DMS114 treated with DMSO at 0.1 percent for 48 hours (cell line): ENCODE data around the gene ZNF581.

Experiments used
- DNase-seq: peaks from one replicate; lab custom pipeline; 2025; ENCODE audit not compliant: unreplicated experiment; lab: John Stamatoyannopoulos, UW

ZNF581 gene

DNA sequence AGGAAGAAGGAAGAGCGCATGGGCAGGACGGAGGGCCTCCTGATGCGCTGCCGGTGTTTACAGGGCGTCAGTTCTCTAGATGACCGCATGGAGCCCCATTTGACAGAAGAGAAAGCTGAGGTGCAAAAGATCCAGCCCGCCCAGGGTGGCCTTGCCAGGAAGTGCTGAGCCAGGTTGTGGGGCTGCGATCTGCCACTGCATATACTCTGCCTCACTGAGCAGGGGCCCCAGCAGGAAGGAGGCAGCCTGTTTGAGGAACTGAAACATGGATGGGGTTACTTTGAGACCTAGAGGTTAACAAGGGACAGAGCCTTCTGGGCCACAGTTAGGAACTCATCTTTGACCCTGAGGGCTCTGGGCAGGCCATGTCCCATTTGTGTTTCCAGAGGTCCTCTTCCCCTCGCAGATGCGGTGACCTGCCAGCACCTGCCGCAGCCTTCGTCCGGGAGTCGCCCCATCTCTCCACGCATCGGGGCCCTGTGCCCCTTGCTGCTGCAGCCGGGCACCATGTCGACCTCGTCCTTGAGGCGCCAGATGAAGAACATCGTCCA is 34.7 kb downstream of the ZNF581 start:
- no peak for DNase-seq

DNA sequence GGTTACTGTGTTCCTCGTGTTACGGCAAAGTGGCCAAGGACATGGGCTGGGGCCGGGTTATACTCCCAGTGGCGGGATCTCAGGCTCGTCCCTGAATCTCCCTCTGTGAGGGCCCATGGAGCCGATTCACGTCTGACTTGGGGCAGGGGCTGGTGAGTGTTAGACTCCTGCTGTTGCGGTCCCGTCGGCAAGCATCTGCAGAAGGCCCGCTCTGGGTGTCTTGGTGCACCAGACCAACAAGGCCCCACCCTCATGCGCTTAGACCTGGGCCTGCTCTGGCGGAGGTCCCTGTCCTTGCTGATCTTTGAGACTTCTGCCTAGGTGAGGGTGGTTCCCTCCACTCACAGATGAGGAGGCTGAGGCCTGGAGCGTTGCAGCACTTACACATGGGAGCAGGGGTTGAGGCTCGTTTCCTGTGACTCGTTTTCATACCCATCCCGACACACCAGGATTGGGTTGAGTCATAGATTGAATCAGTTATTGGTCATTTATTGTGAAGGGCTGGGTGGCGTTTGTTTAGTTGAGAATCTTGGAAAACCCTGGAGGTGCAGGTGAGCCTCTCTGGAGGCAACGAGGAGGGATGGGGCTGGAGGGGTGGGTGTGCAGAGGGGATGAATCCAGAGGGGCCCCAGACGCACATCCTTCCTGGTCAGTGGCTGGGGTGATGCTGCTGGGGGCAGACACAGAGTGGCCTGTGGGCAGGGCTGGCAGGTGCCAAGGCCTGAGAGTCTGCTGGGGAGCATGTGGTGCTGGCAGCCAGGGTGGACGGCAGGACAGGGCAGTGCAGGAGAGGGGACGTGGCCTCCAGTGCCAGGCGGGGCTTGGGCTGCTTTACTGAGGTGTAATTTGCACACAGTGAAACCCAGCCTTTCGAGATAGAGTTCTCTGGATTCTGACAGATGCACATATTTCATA is 36.2 kb downstream of the ZNF581 start:
- DNase-seq: no peak

DNA sequence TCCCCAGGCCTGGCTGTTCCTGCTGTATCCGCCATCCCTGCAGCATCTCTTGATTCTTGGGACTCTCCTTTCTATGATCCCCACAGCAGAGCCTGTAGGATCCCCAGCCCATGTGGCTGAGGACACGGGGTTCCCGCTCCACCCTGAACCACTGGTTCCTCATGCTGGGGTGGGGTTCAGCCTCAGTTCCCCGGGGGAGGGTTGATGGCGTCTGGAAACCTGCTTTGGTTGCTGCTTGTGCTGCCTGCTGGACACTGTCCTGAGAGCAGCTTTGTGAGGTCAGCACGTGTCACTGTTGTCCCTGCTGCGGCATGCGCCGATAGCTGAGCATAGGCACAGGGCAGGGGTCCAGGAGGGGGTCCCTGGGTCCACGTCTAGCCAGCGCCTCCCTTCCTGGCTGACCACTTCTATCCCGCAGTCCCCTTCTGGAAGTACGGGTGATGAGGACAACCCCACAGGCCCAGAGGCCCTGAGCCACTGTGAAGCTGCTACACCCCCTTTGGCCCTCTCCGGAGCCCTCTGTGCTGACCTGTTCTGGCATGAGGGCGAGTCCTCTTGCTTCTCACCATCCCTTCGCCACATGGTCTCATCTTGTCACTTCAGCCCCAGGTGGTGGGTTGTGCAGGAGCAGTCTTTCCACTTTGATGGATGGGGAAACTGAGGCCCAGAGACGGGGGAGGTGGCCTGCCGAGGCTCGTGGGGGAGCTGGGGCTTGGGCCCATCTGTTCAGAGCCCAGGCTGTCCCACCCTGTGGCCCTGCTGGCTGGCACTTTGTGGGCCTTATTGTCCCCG is 37.1 kb downstream of the ZNF581 start:
- no peak for DNase-seq

DNA sequence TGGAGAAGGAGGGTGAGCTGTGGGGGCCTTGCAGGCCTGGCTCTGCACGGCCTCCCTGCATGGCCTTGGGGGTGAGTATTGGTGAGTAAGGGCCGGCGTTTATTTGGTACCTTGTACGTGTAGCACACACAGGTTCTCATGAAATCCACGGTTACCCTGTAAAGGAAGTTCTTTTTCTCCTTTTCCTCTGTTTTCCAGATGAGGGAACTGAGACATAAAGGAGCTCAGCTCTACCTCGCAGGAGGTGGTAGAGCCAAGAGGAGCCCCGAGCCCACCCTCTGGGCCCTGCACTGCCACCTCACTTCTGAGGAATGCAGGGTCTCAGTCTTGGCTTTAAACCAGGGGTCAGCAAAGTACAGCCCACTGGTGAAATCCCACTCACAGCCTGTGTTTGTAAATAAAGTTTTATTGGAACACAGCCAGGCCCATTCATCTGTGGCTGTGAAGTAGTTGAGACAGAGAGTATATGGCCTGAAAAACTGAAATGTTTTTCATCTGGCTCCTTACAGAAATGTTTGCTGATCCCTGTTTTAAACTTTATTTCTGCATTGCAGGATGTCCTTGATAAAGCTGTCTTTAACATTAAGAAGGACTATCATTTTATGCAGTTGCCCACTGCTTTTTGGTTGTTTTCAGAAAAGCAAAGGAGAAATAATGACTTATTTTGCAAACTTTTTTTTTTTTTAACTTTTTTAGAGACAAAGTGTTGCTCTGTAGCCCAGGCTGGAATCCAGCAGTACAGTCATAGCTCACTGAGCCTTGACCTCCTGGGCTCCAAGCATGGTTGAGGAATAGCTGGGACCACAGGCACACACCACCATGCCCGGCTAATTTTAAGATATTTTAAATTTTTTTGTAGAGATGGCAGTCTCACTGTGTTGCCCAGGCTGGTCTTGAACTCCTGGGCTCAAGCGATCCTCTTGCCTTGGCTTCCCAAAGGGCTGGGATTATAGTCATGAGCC is 38.0 kb downstream of the ZNF581 start:
- DNase-seq: no peak

DNA sequence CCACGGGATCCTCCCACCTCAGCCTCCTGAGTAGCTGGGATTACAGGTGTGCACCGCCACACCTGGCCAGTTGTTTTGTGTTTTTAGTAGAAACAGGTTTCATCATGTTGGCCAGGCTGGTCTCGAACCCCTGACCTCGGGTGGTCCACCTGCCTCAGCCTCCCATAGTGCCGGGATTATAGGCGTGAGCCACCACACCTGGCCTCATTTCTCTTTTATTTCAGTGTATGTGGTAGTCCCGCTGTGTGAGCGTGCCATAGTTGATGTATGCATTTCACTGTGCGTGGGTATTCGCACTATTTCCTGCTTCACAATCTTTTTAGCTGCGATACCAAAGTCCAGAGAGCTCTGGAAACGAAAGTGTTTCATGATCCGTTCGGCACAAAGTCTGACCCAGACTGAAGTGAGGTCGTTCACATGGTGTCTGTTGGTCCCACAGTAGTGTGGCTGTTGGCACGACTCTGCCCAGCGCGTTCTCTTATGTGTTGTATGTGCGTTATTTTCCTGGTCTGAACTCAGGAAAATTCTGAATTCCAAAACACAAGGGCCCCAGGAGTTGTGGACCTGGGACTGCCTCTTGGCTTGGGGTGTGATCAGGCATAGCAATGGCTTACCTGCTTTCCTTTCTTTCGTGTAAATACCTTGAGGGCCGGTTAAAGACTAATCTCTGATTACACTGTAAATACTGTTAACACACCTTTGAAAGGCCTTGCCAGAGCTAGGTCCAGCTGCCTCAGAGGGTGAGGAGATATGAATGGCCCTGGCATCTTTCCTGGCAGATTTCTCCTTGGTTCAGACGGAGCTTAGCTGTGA is 40.2 kb downstream of the ZNF581 start:
- DNase-seq: no peak

DNA sequence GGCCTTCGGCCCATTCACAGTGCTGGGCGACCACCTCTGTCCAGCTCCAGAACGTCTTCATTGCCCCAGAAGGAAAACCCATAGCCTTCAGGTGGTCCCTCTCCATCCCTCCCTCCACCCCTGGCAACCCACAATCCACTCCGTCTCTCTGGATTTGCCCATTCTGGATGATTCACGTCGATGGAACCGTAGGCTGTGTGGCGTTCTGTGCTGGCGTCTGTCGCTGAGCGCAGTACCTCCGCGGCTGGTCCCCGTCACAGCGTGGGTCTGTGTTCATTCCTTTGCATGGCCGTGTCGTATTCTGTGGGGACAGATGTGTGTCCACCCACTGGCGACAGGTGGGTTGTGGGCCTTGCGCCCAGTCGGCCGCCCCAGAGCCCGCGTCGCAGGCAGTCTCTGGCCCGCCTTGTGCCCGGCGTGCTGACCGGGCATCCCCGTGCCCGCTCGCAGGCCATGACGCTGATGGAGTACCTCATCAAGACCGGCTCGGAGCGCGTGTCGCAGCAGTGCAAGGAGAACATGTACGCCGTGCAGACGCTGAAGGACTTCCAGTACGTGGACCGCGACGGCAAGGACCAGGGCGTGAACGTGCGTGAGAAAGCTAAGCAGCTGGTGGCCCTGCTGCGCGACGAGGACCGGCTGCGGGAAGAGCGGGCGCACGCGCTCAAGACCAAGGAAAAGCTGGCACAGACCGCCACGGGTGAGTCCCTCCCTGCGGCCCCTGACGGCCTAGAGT is 41.7 kb downstream of the ZNF581 start:
- no peak for DNase-seq

DNA sequence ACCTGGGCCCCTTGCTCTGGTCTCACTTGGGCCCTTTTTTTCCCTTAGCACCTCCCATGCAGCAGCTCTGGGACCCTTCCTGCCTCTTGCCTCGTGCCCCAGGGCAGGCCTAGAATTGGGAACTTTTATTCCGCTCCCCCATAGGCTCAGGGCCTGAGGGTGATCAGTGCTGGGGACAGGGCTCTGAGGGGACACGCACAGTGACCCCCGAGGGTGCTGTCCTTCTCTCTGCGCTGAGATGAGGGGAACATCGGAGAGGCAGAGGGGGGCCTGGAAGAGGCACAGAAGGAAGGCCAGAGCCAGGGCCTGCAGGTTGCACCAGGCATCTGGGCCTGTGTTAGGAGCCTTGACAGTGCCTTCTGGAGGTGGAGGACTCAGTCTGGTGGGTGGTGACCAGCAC is 42.3 kb downstream of the ZNF581 start:
- DNase-seq: no peak

DNA sequence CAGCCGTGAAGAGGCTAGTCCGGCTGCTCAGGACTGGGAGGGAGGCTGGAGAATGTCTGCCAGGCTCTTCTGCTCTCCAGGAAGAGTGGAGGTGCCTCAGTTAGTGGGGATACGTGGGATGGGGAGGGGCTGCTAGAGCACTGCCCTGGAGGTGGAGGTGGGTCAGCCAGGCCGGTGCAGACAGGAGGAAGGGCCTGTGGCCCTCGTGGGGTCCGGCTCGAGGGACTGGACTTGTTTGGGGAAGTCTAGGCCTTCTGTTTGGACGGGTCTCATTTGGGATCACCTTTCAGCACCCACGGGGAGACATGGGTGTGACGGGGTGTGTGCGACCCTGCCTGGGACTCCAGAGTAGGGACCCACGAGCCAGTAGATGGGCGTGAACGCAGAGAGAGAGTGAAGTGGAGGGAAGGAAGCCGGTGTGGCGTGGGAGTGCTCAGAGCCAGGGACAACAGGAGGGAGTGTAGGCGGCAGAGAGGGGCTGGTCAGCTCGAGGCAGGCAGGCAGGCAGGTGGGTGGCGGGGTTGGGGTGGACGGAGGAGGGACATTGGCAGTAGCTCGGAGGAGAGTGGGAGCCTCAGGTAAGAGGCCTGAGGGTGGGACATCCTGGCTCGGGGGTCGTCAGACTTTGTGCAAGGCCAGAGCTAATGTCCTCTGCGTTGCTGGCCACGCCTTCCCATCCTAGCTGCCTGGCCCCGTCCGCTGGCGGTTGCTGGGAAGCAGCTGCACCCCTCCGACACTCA is 43.0 kb downstream of the ZNF581 start:
- DNase-seq: no peak

DNA sequence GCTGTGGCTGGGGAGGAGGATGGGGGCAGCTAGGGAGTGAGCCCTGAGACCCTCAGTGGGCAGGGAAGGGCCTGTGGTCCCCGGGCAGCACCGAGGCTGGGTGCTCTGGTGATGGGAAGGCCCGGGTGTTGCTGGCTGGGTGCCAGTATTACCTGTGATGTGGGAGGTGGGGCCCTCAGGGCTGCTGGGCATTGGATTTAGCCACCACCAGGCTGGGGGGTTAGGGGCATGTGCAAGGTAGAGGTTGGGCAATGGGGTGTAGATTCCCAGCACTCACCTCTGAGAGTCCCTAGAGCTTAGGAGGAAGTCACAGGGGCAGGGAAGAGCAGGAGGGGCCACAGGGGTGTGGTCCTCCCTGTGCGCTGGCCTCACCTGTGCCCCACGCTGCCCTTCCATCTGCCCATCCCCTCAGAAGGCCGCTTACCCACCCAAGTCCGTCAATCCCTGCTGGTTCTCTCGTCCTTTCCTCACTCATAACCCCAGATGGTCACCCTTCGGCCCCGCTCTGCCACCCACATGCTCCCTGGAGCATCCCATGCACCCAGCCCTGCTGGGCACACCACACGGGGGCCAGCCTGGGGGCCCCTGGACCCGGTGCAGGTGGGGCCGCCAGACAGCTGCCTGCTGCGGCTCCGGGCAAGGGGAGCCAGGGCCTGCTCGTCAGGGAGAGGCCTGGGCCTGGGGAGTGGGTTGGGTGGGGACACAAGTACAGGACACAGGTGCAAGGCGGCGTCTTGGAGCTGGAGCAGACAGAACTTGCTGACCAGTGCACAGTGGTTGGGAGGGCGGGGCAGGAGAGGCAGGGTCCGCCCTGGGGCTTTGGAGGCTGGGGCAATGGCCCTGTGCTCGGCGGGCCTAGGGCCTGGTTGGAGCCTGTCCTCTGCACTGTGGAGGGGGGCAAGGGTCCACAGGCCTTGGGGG is 44.1 kb downstream of the ZNF581 start:
- DNase-seq: no peak

DNA sequence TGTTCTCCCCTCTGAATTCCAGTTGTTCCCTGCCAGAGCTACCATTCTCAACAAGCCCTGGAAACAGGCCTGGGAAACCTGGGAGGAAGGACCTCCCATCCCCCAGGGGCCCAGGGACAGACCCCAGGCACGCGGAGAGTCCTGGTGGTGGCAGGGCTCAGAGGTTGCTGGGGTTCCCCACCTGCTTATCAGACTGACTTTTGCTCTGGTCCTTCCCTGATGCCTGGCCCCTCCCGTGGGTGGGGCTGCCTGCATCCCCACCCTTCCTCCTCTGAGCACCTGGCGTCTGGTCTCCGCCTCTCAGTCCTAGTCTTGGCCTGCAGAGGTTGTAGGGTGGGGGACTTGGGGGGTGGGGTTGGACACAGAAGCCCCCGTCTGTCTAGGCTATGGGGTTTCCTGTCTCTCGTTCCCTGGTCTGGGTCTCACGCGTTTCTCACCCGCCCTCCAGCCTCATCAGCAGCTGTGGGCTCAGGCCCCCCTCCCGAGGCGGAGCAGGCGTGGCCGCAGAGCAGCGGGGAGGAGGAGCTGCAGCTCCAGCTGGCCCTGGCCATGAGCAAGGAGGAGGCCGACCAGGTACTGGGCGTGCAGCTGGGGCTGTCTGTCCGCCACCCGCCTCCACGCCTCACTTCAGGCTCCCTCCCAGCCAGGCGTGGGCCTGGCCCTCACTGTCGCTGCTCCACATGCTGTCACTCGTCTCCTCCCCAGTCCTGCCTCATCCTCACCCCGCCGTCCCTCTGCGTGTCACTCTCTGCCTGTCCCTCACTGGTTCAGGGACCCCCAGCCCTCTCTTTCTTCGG is 45.2 kb downstream of the ZNF581 start:
- DNase-seq: no peak

DNA sequence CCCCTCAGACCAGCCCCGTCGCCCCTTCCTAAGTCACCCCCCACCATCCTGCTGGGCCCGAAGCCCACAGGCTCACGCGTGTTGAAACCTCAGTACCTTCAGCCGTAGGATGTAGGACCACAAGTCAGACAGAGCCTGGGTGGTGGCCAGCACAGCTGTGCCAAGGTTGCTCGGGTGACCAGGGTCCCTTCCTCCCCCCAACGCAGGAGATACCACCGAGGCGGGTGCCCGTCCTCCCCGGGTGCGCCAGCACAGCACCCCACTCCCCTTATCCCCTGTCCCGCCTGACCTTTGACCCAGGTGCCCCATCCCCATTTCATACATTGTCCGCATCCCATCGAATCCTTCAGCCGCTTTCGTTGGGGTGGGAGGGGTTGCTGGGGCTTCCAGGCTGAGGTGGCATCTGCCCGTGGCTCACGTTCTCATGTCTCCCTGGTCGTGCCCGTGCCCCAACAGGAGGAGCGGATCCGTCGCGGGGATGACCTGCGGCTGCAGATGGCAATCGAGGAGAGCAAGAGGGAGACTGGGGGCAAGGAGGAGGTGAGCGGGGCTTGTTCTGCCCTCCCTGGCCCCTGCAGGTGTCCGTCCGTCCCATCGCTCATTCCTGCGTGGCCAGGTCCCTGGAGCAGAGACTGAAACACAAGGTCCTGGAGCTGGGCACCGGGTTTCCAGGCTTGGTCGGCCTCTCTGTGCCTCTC is 46.1 kb downstream of the ZNF581 start:
- no peak for DNase-seq

DNA sequence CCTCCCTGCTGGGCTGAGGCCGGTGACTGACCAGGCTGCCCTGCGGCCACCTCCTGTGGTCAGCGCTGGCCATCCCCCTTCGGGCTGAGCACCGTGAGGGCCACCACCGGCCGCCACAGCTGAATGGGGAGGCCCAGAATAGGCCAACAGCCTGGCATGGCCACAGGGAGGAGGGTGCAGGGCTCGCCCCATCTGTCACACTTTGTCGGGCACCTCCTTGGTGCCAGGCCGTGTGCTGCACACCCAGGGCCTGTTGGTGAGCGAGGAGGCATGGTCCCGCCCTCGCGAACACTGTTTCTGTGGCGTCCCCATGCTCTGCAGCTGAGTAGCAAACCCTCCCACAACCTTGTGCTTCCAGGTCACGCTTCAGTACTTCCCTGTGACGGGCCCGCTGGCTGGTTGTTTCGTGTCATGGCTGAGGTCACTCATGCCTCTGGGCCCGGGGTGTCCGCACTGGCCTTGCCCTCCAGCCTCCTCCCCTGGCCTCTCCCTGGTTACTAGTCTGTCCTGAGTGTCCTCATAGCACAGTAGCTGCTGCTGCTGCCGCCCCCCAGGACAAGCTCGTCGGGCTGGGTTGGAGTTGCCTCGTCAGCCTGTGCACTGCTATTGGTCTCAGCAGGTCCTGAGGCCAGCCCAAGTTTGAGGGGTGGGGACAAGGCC is 46.8 kb downstream of the ZNF581 start:
- no peak for DNase-seq

DNA sequence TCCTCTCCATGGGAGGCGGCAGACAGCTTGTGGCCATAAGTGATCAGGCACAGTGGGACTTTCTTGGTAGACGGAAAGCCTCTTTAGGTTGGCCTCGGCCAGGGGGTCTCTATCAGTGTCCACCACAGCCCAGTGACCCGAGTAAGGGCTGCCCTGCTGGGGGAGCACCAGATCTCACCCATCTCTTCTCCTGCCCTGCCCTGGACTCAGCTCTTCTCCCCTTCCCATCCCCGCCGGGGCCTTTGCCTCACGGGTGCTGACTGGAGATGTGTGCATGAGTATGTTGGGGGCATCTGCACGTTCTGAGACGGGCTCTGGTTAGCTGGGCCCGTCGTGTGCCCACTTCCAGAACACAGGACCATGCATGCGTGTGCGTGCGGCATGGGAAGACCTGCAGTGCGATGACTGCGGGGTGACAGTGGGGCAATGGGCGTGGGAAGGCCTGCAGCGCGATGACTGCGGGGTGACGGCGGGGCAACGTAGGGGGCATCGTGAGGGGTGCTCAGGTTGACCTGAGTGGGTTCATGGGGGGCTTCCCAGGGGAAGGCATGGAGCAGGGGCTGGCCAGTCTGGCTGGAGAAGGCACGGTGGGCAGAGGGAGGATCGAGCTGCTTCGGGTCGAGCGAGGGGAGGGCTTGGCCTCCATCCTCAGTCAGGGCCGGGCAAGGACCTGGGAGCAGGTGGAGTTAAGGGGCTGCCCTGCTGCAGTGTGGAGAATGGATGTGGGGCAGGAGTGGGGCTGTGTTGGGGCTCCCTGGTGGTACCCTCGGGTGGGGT is 47.5 kb downstream of the ZNF581 start:
- DNase-seq: no peak

DNA sequence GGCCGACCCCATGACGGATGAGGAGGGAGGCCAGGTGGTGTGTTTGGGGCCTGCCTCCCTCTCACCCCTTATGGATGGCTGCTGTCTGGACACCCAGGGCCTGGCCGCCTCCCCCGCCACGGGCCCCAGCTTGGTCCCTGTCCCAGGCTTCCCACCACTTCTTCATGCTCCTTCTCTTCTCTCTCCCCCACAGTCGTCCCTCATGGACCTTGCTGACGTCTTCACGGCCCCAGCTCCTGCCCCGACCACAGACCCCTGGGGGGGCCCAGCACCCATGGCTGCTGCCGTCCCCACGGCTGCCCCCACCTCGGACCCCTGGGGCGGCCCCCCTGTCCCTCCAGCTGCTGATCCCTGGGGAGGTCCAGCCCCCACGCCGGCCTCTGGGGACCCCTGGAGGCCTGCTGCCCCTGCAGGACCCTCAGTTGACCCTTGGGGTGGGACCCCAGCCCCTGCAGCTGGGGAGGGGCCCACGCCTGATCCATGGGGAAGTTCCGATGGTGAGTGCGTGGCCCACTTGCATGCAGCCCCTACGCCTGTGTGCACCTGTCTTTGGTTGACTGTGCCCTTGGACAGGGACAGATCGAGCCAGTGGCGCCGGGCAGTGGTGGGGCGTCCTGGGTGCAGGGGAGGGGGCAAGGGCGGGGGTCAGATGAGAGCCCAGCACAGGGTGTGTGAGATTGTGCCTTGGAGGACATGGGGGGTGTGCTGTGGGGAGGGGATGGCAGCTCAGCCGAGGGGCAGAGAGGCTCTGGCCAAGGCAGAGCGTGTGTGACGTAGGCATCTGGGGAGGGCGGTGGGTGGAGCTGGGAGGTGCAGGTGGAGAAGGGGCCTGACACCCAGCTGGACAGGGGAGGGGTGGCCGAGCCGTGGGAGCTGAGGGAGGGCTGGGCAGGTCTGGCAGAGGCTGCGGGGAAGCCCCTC is 48.4 kb downstream of the ZNF581 start:
- no peak for DNase-seq
